Liver (tissue), 3 donors: ENCODE results near the gene KAT7.

Experiments used
- RAD21 ChIP-seq, 2 donors: IDR thresholded peaks; 2 replicates each; pipeline ENCODE4 v1.6.1; 2016; ENCODE audit warnings: antibody characterized with exemption in 2 of 2, mild to moderate bottlenecking in 2 of 2
- TF ChIP-seq, protein P1 (sequence below): fragments of 150-350 bp; IDR thresholded peaks from 2 replicates; pipeline ENCODE4 v1.5.1; 2017; ENCODE audit warnings: improper control_type of control experiment, low read depth, low read length; ENCODE audit not compliant: missing input control
- donor health status: healthy.
- donor health status: healthy.

GRCh38 chr17:49739641-49740271 lies 48.7 kb upstream of the KAT7 start:
- TF ChIP-seq, protein P1, sequence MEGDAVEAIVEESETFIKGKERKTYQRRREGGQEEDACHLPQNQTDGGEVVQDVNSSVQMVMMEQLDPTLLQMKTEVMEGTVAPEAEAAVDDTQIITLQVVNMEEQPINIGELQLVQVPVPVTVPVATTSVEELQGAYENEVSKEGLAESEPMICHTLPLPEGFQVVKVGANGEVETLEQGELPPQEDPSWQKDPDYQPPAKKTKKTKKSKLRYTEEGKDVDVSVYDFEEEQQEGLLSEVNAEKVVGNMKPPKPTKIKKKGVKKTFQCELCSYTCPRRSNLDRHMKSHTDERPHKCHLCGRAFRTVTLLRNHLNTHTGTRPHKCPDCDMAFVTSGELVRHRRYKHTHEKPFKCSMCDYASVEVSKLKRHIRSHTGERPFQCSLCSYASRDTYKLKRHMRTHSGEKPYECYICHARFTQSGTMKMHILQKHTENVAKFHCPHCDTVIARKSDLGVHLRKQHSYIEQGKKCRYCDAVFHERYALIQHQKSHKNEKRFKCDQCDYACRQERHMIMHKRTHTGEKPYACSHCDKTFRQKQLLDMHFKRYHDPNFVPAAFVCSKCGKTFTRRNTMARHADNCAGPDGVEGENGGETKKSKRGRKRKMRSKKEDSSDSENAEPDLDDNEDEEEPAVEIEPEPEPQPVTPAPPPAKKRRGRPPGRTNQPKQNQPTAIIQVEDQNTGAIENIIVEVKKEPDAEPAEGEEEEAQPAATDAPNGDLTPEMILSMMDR: no peak
- TF ChIP-seq RAD21 (IDR thresholded peaks at IDR 0.05): peak in 1 of 2 donors; percentile 12
